Measurements from ENCODE around the gene IBSP. TPM values are rescaled to one million over a fixed set of nuclear protein-coding genes. Genes with fewer than 3 reads are reported as not detected.

The IBSP gene
- total RNA-seq, 2 donors from 2014 or later, result not detected

DNA sequence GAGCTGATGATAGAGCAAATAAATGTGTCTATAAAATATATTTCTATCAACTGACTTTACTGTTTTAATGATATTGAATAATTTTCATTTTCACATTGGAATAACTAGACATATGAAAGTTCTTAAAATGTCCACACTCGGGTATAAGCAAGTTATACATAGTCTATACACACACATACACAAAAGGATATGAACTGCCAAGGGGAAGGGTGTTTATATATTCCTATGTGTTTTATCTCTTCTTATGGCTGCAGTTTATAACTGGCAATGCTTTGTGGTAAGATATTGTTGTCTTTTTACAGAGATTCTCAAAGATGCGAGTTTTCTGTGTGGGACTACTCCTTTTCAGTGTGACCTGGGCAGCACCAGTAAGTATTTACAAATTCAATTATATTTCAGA is 35.0 kb downstream of the IBSP start:
- intact Hi-C loops (cut with DNase I), result no loop called here

DNA sequence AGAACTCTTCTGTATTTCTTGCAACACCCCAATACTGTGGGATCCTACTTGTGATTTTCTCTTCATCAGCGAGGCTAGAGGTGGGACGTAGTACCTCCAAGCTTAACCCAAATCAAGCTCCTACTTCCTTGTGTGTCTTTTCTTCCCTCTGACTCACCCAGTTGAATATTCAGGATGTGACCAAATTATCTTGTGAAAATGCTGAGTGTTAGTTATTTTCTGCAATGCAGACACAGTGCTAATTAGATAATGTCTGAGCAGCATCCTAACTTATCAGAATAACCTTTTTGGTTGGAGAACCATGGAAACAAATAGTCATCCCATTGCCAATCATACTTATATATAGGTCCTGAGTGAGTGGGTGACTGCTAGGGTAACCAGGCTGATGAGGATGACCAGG is 35.8 kb downstream of the IBSP start:
- intact Hi-C loops (cut with DNase I), result loop anchor here in 1 of 2 donors (5.0 kb wide), 1 partner anchor 288 kb away; no protein-coding TSS in a partner anchor

More for the DNA sequence above, 35.0 kb downstream of the IBSP start:
- DNase-seq (ENCODE audit: low spot score), result no peak

DNA sequence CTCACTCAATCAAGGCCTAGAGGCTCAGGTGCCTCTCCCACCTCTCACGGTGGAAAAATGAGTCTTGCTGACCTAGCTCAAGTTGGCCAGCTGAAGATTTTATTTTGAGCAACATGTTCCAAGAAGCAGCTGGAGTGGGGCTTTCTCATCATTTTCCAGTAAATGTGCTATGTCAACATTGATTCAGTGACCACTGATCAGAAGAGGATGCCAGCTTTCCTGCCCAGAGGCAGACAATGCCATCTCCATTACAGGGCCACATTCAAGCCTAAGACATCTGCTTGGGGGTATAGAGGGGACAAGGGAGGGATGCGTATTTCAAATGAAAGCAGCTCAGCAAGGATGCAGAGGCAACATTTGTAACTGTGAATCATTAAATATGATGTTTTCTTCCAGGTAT is 36.4 kb downstream of the IBSP start:
- intact Hi-C loops (cut with DNase I), result loop anchor here in 1 of 2 donors (5.0 kb wide), 1 partner anchor 288 kb away; no protein-coding TSS in a partner anchor
- DNase-seq (ENCODE audit: low spot score), result no peak

More for the DNA sequence above, 35.8 kb downstream of the IBSP start:
- DNase-seq (ENCODE audit: low spot score), result no peak

DNA sequence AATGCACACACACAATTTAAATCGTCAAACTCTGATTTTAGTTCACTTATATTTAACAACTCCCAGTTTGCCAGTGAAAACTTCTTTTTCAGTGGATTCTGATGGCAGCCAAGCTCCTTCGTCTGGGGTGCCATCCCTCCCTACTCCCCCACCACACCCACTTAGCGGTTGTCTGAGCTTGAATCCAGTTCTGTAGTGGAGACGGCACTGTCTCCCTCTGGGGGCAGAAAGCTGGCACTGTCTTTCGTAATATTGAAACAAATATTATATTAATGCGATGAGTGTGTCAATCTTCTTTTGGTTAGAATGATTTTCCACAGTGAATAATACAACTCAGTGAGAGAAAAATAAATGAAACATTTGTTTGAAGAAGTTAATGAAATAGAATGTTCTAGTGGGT is 38.9 kb downstream of the IBSP start:
- DNase-seq (ENCODE audit: low spot score), result no peak
- intact Hi-C loops (cut with DNase I), result loop anchor here in 1 of 2 donors (5.0 kb wide), 1 partner anchor 291 kb away; no protein-coding TSS in a partner anchor

GRCh38 chr4:87838890-87839591 is 39.7 kb downstream of the IBSP start:
- intact Hi-C loops (cut with DNase I), result loop anchor here in 1 of 2 donors (5.0 kb wide), 1 partner anchor 292 kb away; no protein-coding TSS in a partner anchor
- DNase-seq (ENCODE audit: low spot score), result no peak

GRCh38 chr4:87839592-87839946 is 40.2 kb downstream of the IBSP start:
- DNase-seq (ENCODE audit: low spot score), result no peak
- intact Hi-C loops (cut with DNase I), result loop anchor here in 1 of 2 donors (5.0 kb wide), 1 partner anchor 292 kb away; no protein-coding TSS in a partner anchor

DNA sequence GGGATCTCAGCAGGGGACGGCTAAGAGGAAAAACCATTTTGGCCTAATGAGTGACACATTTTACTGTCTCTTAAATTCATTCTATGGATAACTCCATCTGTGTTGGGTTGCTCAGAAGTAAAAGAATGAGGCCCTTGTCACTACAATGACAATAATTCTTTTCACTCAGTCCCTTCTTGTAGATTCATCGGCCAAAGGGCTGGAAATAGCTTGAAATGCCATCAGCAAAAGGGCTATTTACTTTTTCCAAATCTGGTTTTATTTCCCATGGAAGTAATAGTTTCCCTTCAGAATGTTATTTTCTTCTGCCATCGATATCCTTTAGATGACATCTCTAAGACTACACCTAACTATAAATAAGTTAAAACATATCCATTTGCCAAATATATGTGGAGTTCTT is 40.8 kb downstream of the IBSP start:
- intact Hi-C loops (cut with DNase I), result loop anchor here in 1 of 2 donors (5.0 kb wide), 2 partner anchors 158 to 293 kb away; no protein-coding TSS in a partner anchor
- no peak for DNase-seq (ENCODE audit: low spot score)

- no peak for DNase-seq (ENCODE audit: low spot score)
- intact Hi-C loops (cut with DNase I), result loop anchor here in 1 of 2 donors (5.0 kb wide), 2 partner anchors 162 to 297 kb away; no protein-coding TSS in a partner anchor
Observed at GRCh38 chr4:87843936-87844335, 44.6 kb downstream of the IBSP start.

GRCh38 chr4:87844452-87844851 is 45.1 kb downstream of the IBSP start:
- DNase-seq (ENCODE audit: low spot score), result no peak
- intact Hi-C loops (cut with DNase I), result loop anchor here in 1 of 2 donors (5.0 kb wide), 2 partner anchors 162 to 297 kb away; no protein-coding TSS in a partner anchor

- DNase-seq (ENCODE audit: low spot score), result no peak
- intact Hi-C loops (cut with DNase I), result loop anchor here in 1 of 2 donors (5.0 kb wide), 1 partner anchor 304 kb away; no protein-coding TSS in a partner anchor
Observed at GRCh38 chr4:87846226-87846625, 46.9 kb downstream of the IBSP start.

DNA sequence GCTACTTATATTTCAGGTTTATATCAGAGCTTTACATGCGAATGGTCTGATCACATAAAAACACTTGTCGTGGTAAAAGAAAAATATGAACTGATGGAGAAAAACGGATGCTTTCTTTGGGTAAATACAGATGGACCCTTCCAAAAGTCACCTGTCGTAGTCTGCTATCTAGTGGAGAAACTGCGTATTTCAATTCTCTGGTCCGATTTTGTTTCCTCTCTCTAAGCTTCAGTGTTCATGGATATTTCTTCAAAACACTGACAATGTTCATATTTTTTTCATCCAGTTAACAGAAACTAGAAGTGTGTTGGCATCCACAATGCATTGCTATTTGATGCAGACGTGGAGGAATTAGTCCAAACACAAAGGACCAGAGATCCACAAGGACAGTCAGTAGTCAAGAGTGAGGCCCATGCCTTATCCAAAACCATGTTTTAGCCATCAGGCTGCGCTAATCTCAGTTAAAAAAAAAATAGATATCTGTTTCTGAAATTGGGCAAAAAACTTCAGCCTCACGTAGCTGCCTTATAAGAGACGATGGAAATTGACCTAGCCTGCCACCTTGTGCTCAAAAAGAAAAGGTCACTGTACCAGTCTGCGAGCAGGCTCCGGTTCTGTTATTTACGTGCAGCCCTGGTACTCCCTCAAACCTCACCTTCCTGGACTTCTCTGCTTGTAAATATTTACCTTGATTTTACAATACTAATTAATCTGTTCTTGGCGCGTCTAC is 49.4 kb downstream of the IBSP start:
- intact Hi-C loops (cut with DNase I), result loop anchor here in 1 of 2 donors (5.0 kb wide), 1 partner anchor 306 kb away; no protein-coding TSS in a partner anchor
- DNase-seq (ENCODE audit: low spot score), result peak; percentile 76

DNA sequence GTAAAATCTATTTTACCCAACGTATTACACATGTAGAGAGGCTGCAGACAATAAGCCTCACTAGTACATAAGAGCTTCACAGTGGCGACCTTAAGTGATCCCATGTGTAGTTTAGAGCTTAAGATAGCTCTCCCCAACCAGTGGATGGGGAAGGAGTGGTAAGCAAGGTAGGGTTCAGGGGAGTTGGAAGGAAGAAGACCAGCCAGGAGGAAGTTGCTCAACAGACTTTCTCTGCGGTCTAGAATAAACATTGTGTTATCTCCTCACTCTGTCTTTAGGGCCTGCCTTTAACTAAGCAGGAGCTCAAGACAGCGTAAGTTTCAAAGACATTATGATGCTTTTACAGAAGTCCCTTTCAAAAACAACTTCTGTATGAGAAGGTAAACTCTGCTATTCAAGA is 50.3 kb downstream of the IBSP start:
- intact Hi-C loops (cut with DNase I), result loop anchor here (5.0 kb wide), 3 partner anchors 123 to 363 kb away; no protein-coding TSS in a partner anchor

DNA sequence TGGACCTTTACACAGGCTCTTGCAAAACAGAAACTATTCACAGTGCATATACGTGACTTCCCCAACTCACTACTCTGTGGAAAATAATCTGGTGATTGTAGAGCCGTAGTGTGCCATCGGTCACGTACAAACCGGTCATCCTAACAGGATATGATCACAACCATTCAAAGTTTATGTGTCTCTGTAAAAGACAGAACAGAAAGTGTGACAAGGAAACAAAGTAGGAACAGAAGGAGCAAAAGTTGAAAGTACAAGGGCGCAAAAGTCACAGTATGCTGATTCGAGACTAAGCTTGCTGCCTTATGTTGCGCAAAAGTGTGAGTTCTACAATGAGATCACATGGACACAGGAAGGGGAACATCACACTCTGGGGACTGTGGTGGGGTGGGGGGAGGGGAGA is 52.0 kb downstream of the IBSP start:
- intact Hi-C loops (cut with DNase I), result loop anchor here (5.0 kb wide), 2 partner anchors 121 to 361 kb away; no protein-coding TSS in a partner anchor
- DNase-seq (ENCODE audit: low spot score), result peak; percentile 79

More for the DNA sequence above, 50.3 kb downstream of the IBSP start:
- no peak for DNase-seq (ENCODE audit: low spot score)

GRCh38 chr4:87851953-87852352 is 52.6 kb downstream of the IBSP start:
- no peak for DNase-seq (ENCODE audit: low spot score)
- intact Hi-C loops (cut with DNase I), result loop anchor here (5.0 kb wide), 2 partner anchors 120 to 360 kb away; no protein-coding TSS in a partner anchor

GRCh38 chr4:87853108-87853507 is 53.8 kb downstream of the IBSP start:
- DNase-seq (ENCODE audit: low spot score), result no peak
- intact Hi-C loops (cut with DNase I), result loop anchor here (5.0 kb wide), 2 partner anchors 119 to 359 kb away; no protein-coding TSS in a partner anchor

DNA sequence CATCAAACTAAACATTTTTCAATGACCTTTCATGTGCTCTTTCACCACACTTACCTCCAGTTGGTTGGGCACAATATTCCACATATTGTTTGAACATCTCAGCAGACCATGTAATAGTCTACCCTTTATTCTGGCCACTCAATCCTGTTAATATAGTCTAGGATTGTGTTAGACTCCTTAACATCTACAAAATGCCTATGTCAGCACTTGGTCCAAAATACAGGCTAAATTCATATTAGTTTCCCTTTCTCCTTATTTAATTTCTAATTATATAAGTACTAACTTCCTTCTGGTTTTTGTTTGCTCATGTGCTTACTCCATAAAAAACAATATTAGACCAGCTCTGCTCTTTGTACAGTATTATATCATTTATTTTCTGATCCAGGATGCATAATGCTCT is 54.5 kb downstream of the IBSP start:
- intact Hi-C loops (cut with DNase I), result loop anchor here (5.0 kb wide), 2 partner anchors 118 to 358 kb away; no protein-coding TSS in a partner anchor
- no peak for DNase-seq (ENCODE audit: low spot score)

- intact Hi-C loops (cut with DNase I), result loop anchor here in 1 of 2 donors (5.0 kb wide), 1 partner anchor 357 kb away; no protein-coding TSS in a partner anchor
- no peak for DNase-seq (ENCODE audit: low spot score)
Observed at GRCh38 chr4:87855559-87855958, 56.2 kb downstream of the IBSP start.

DNA sequence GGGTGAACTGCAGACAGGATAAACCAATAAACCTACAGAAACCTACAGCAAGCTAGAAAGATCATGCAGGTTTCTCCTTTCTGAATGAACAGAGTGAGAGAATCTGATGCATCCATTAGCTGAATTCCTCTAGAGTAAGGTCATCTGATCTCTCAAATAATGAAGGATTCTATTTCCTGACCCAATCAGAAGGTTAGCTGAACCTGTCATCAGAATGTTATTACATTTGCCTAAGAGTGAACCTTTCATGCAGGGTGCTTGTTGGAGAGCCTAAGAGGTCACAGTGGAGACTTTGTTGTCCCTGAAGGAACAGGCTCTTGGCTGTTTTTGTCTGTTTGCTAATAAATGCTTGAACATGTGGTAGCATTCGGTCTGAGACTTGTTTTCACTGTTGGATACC is 57.5 kb downstream of the IBSP start:
- intact Hi-C loops (cut with DNase I), result loop anchor here in 1 of 2 donors (5.0 kb wide), 1 partner anchor 355 kb away; no protein-coding TSS in a partner anchor
- no peak for DNase-seq (ENCODE audit: low spot score)

- DNase-seq (ENCODE audit: low spot score), result no peak
- intact Hi-C loops (cut with DNase I), result loop anchor here in 1 of 2 donors (5.0 kb wide), 1 partner anchor 355 kb away; no protein-coding TSS in a partner anchor
Observed at GRCh38 chr4:87857789-87858188, 58.4 kb downstream of the IBSP start.
